Keratinocyte (primary cell): ENCODE results near the gene RFC2. TPM values are rescaled to one million over a fixed set of nuclear protein-coding genes. Genes with fewer than 3 reads are reported as not detected.
"Not testable (repeated sequence)": the region's sequence is repeated elsewhere in the genome, so short reads cannot be mapped to it uniquely, and the experiment has no call there.

Experiments used
- DNase-seq: peaks from one replicate; pipeline ENCODE4 v3.0.0-alpha.2; 2011; ENCODE audit warnings: low read depth, missing footprints, low spot score
- FAIRE-seq: peaks from 2 replicates; lab custom pipeline; 2011; peaks lifted over from hg19 to GRCh38; lab: Jason Lieb, UNC
- H2AFZ ChIP-seq: 2 replicates; pipeline ENCODE4 v1.6.0; 2012; ENCODE audit warnings: low read length, control low read depth, inconsistent platforms; ENCODE audit not compliant: control insufficient read depth
- H3K27ac ChIP-seq: 2 replicates; pipeline ENCODE4 v1.5.1; 2011; ENCODE audit warnings: low read length; ENCODE audit not compliant: control insufficient read depth, insufficient read depth
- H3K27me3 ChIP-seq: 3 replicates; pipeline ENCODE4 v1.6.0; 2011; ENCODE audit warnings: low read length; ENCODE audit not compliant: control insufficient read depth, insufficient read depth; ENCODE audit errors: extremely low read depth
- H3K36me3 ChIP-seq, 2 experiments: 2 replicates in 1 of 2; 3 replicates in 1 of 2; pipeline ENCODE4 v1.5.1; 2011; ENCODE audit warnings: low read length in 2 of 2, mild to moderate bottlenecking in 1 of 2; ENCODE audit not compliant: control insufficient read depth in 2 of 2, insufficient read depth in 2 of 2; ENCODE audit errors: extremely low read depth in 1 of 2
- H3K4me1 ChIP-seq: 3 replicates; pipeline ENCODE4 v1.5.1; 2011; ENCODE audit warnings: low read length; ENCODE audit not compliant: control insufficient read depth, insufficient read depth; ENCODE audit errors: extremely low read depth
- H3K4me2 ChIP-seq: 3 replicates; pipeline ENCODE4 v1.6.0; 2011; ENCODE audit warnings: low read depth, low read length; ENCODE audit not compliant: control insufficient read depth, insufficient read depth; ENCODE audit errors: extremely low read depth
- H3K4me3 ChIP-seq, 3 experiments: fragments of 200-600 bp in 1 of 3; sonication (generic) in 1 of 3; 2 replicates in 2 of 3; 3 replicates in 1 of 3; pipeline ENCODE4 v1.5.1; 2011 to 2016; ENCODE audit warnings: low read length in 3 of 3, mild to moderate bottlenecking in 3 of 3, control low read depth in 2 of 3, inconsistent platforms in 1 of 3, low read depth in 1 of 3, mixed read lengths in 1 of 3, mixed run types in 1 of 3, moderate library complexity in 1 of 3; ENCODE audit not compliant: control insufficient read depth in 2 of 3, insufficient read depth in 2 of 3; ENCODE audit errors: extremely low read depth in 1 of 3
- H3K79me2 ChIP-seq: 2 replicates; pipeline ENCODE4 v1.6.0; 2012; ENCODE audit warnings: low read length; ENCODE audit not compliant: control insufficient read depth, insufficient read depth
- H3K9ac ChIP-seq: 3 replicates; pipeline ENCODE4 v1.6.0; 2011; ENCODE audit warnings: low read length; ENCODE audit not compliant: control insufficient read depth, insufficient read depth; ENCODE audit errors: extremely low read depth
- H3K9me1 ChIP-seq: 3 replicates; pipeline ENCODE4 v1.6.0; 2011; ENCODE audit warnings: low read length; ENCODE audit not compliant: control insufficient read depth, insufficient read depth; ENCODE audit errors: extremely low read depth
- H3K9me3 ChIP-seq: 2 replicates; pipeline ENCODE4 v1.5.1; 2012; ENCODE audit warnings: low read depth, low read length; ENCODE audit not compliant: control insufficient read depth
- H4K20me1 ChIP-seq: 3 replicates; pipeline ENCODE4 v1.6.0; 2011; ENCODE audit warnings: low read length; ENCODE audit not compliant: control insufficient read depth, insufficient read depth; ENCODE audit errors: extremely low read depth
- EZH2 ChIP-seq: IDR thresholded peaks from one replicate; pipeline ENCODE4 v1.6.1; 2012; ENCODE audit warnings: inconsistent platforms, mild to moderate bottlenecking, low read length, moderate library complexity
- dilution Hi-C: fragments of 300-500 bp; cut with MboI; formaldehyde crosslinking; loops from one replicate; pipeline ENCODE4 v1.7.0; 2020; ENCODE audit warnings: low sequenced_read_pairs; ENCODE audit not compliant: extremely low pct_ligation_motif_present
- polyA plus RNA-seq, 5 experiments: library from polyadenylated mRNA; depleted of rRNA in 3 of 5; stranded (reverse) in 3 of 5; stranded (forward) in 1 of 5; unstranded in 1 of 5; fragments of >200 nt; gene quantifications; 1 replicate in 1 of 5; 2 replicates in 3 of 5; 3 replicates in 1 of 5; pipeline versions ENCODE4 v1.2.1 to v1.2.3, GENCODE V29; 2011 to 2012; ENCODE audit warnings: missing spikeins in 2 of 5, low read depth in 1 of 5, low replicate concordance in 1 of 5
- TF ChIP-seq, protein P1 (sequence below), 3 experiments: IDR thresholded peaks in 1 of 3; conservative IDR thresholded peaks in 1 of 3; optimal IDR thresholded peaks in 1 of 3; 2 replicates in 2 of 3; 3 replicates in 1 of 3; pipeline versions ENCODE3 to v1.5.1; 2011; ENCODE audit warnings: low read length in 3 of 3, mild to moderate bottlenecking in 3 of 3, moderate library complexity in 2 of 3, control low read depth in 1 of 3, inconsistent platforms in 1 of 3; ENCODE audit not compliant: insufficient read depth in 2 of 3; ENCODE audit errors: extremely low read depth in 1 of 3

The RFC2 gene
- polyA plus RNA-seq, 1 donor (not counting 4 experiments of a cell fraction or from before 2014, with no cell fraction given): 24.7 TPM

GRCh38 chr7:74195139-74195860 is 58.9 kb downstream of the RFC2 start:
- H2AFZ ChIP-seq, H3K4me3 ChIP-seq, FAIRE-seq: not testable (repeated sequence)

GRCh38 chr7:74194686-74195085 is 59.5 kb downstream of the RFC2 start:
- H3K4me1 ChIP-seq: peaks cover 2% of the 10 kb centered on the region
- dilution Hi-C loops: no loop called here
- no peaks in the 10 kb centered on the region for H3K9me1 ChIP-seq
- H3K27me3 ChIP-seq: no peaks in the 10 kb centered on the region
- H4K20me1 ChIP-seq: peaks cover 4% of the 10 kb centered on the region
- H3K9ac ChIP-seq: no peak overlapping the region
- no peak for DNase-seq
- no peak for TF ChIP-seq EZH2
- TF ChIP-seq, protein P1, sequence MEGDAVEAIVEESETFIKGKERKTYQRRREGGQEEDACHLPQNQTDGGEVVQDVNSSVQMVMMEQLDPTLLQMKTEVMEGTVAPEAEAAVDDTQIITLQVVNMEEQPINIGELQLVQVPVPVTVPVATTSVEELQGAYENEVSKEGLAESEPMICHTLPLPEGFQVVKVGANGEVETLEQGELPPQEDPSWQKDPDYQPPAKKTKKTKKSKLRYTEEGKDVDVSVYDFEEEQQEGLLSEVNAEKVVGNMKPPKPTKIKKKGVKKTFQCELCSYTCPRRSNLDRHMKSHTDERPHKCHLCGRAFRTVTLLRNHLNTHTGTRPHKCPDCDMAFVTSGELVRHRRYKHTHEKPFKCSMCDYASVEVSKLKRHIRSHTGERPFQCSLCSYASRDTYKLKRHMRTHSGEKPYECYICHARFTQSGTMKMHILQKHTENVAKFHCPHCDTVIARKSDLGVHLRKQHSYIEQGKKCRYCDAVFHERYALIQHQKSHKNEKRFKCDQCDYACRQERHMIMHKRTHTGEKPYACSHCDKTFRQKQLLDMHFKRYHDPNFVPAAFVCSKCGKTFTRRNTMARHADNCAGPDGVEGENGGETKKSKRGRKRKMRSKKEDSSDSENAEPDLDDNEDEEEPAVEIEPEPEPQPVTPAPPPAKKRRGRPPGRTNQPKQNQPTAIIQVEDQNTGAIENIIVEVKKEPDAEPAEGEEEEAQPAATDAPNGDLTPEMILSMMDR (optimal IDR thresholded peaks at IDR 0.05 in 1 of 3, IDR thresholded peaks at IDR 0.05 in 1 of 3, conservative IDR thresholded peaks at IDR 0.05 in 1 of 3; ENCODE audit: extremely low read depth in 1 of 3, insufficient read depth in 2 of 3, low read length in 3 of 3): no peak
- peaks cover 28% of the 10 kb centered on the region for H3K79me2 ChIP-seq
- no peaks in the 10 kb centered on the region for H3K9me3 ChIP-seq
- H2AFZ ChIP-seq: no peak overlapping the region
- FAIRE-seq: no peak
- peaks cover 38 to 51% of the 10 kb centered on the region in 2 experiments for H3K36me3 ChIP-seq
- no peak overlapping the region for H3K4me3 ChIP-seq
- no peak overlapping the region for H3K4me2 ChIP-seq
- H3K27ac ChIP-seq: no peak overlapping the region

More at GRCh38 chr7:74195139-74195860, 58.9 kb downstream of the RFC2 start:
- DNase-seq, H3K4me2 ChIP-seq, H4K20me1 ChIP-seq, H3K9ac ChIP-seq, H3K27me3 ChIP-seq, H3K27ac ChIP-seq, H3K9me3 ChIP-seq, H3K4me1 ChIP-seq, H3K9me1 ChIP-seq, dilution Hi-C loops: not testable (repeated sequence)
- Histone ChIP-seq H3K79me2 (peaks cover 22% of the 10 kb centered on the region), H3K36me3 (peaks cover 31 to 49% of the 10 kb centered on the region in 2 experiments)
